HG03442 (cell line): Measurements from ENCODE around the gene ZIK1.

Experiments
- ATAC-seq: cut with Tn5 transposase; IDR thresholded peaks from one replicate; pipeline ENCODE4 v1.9.1; 2021; ENCODE audit warnings: mild to moderate bottlenecking, moderate library complexity; ENCODE audit not compliant: unreplicated experiment

ZIK1 gene

DNA sequence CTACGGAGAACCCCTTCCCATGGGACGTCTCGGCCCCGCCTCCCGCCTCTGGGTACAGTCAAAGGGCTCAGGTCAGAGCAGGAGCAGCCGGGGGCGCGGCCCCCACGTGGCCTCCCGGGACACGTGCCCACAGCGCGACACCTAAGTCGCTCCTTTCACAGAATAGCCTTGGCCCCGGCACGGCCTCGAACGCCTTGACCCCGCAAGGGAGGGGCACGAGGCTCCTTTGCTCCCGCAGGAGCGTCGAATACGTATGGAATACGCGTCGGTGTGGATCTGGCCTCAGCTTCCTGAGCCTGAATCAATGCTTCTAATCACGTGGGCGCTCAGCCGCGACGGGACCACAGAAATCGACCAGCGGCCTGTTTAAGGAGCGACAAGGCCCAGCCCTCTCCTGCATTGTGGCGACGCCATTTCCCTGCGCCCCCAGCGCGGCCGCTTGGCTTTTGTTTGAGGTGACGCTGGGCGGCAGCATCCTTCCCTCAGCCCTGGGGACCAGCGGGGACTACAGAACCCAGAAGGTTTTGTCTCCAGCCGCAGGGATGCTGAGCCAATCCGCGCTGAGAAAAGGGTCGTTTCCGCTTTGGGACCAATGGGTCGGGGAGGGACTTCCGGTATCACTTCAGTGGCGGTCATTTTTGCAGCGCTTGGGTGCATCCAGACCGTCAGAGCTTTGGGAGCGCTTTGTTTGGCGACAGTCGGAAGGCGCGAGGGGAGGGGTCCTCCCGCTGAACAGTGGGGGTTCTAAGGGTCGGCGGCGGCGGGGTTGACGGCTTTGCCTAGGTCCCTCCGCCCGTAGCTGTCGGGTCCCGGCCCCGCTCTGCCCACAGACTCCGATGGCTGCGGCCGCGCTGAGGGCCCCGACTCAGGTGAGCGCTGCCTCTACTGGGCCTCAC is at the start of gene ZIK1:
ZIK1 (plus strand) TSS at position 625 of the 896 bp plus-strand sequence; CDS start at position 837, 212 bp downstream.
- peak; percentile 79 for ATAC-seq

DNA sequence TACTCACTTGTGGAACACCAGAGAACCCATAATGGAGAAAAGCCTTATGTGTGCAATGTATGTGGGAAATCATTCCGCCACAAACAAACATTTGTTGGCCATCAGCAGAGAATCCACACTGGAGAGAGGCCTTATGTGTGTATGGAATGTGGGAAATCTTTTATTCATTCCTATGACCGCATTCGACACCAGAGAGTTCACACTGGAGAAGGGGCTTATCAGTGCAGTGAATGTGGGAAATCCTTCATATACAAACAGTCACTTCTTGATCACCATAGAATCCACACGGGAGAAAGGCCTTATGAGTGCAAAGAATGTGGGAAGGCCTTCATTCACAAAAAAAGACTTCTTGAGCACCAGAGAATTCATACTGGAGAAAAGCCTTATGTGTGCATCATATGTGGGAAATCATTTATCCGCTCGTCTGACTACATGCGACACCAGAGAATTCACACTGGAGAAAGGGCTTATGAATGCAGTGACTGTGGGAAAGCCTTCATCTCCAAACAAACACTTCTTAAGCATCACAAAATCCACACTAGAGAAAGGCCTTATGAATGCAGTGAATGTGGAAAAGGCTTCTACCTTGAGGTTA is 45.9 kb upstream of the ZIK1 start:
- ATAC-seq = no peak

DNA sequence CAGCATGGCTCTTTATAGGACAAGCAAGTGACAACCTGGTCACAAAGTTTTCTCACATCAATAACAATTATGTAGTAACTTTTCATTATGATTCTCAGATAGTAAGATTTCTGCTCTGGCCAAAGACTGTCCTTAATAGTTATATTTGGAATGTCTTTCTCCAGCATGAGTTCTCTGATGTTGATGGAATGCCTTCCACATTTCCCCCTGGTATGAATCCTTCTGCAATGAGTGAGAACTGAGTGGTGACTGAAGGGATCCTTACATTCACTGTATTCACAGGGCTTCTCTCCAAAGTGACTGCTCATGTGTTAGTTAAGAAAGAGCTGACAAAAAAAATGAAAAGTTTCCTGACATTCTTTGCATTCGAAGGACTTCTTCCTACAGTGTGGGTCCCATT is 37.4 kb upstream of the ZIK1 start:
- ATAC-seq = no peak

DNA sequence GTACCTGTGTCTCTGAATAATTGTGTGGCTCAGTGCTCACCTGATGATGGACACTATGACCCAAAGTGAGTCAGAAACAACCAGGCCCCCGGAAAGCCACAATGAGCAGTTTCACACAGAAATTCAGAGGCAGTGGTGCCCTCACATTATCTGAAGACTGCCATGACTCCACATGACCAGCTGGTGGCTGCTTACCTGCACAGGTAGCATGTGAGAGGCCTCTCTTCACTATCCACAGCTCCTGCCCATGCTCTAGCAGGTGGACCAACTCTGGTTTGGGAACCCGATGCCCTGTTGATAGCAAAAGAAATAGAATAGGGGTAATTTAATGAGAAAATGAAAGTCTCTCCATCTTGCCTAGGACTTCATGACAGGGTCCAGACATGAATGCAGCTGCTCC is 31.5 kb upstream of the ZIK1 start:
- ATAC-seq = no peak

DNA sequence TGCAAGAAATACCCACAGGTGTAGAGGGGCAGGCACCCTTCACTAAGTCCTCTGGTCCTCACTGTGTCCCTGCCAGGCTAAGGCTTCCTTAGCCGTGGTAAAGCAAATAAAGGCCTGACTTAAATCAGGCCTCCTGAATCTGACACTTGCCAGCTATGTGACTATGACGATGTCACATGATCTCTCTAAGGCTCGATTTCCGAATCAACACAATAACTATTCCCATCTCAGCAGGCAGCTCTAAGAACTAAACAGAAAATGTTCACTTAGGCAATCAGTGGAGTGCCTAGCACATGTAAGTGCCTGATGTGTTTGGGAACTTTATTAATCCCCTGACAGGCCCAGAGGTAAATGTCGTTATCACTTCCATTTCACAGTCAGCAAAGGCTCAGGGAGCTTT is 26.3 kb upstream of the ZIK1 start:
- ATAC-seq = no peak

DNA sequence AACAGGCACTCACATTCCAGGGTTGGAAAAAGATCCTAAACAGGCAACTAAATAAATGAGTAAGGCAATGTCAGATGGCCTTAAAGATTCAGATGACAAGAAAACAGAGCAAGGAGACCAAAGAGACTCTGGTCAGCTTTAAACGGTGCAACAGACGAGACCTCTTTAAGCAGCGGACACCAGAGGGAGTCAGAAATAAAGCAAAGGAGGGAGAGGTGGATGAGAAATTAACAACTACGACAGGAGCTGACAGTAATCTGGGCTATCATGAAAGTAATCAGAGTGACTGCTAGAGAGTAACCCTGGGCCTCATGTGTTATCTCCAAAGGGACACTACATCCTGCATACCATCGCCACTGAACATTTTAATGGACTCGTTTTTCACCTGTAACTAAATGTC is 25.4 kb upstream of the ZIK1 start:
- no peak for ATAC-seq

DNA sequence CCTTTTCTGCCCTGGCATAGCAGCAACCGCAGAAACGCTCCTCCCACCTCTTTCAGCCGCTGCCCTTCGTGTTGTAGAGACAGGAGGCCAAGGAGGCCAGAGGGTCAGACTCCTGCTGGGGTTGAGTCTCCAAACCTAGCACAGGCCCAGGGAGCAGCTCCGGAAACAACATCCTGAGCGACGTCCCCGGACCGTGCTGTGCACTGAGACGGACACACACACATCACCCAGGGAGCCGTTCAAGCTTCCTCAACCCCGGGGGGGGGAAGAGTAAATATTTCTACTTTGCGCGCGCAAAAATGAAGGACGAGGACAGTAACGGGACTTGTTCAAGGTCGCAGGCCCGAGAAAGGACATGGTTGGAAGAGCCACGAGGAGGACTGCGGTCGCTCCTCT is 24.9 kb upstream of the ZIK1 start:
- ATAC-seq = no peak

DNA sequence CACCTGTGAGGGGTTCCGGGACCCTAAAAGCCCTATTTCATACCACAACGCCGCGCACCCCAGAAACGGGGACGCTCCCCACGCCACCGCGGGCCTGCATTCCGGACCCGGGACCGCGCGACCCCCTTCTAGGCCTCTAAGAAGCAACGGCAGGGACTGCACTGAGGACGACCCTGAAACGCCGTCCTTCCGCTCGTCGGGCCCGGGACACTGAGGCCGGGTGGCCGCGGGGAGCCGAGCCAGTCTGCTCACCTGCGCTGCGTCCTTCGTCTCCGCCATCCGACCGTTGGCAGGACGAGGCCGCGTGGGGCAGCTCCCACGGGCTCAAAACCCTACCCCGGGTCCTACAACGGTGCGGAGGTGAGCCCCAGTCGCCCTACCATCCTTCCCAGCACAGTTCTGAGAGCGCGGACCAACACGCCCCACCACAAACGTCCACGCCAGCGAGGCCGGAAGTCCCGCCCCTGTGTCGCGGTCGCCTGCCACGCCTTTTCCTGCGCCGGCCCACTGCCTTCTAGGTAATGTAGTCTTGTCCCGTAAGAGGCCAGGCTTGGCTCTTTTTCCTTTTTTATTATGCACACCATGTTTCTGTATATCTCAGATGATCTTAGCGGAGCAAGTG is 24.4 kb upstream of the ZIK1 start, which contains the start of gene ZNF550:
ZNF550 (minus strand) TSS at position 460 of the 622 bp plus-strand sequence; CDS start at position 279, 181 bp downstream.
- ATAC-seq = peak; percentile 95

DNA sequence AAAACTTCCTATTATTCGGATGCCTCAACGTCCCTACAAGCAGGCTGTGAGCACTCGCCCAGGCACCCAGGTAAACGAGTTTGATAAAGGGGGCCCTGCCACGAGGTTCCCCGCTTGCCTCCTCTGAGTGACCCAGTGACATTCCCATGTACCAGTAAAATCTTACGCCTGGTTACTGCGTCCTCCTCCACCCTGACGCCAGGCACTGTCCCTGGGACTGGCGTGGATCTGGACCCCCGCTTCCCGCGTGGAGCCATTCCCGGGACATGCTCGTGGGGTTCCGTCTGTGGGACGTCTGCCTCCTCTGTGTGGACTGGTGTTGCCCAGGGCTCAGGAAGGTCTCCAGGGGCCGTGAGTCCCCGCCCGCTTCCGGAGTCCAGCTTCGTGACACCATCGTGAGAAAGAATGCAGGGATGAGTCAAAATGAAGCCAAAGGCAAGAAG is 23.9 kb upstream of the ZIK1 start:
- ATAC-seq = no peak

DNA sequence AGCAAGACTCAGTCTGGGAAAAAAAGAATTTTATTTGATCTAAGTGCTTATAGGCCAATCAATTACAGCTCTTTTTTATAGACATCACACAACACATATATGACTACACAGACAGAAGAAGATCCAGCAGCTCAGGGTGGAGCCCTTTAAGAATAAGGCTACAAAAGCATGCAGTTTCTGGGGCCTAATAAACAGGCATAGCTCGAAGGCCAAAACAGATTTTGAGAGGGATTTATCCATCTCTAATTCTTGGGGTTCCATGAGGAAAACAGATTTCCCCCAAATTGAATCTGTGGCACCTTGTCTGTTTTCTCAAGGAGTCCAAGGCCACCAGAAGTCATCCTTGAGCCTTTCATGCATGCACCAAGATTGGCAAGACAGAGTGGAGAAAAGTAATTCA is 20.4 kb upstream of the ZIK1 start:
- no peak for ATAC-seq

DNA sequence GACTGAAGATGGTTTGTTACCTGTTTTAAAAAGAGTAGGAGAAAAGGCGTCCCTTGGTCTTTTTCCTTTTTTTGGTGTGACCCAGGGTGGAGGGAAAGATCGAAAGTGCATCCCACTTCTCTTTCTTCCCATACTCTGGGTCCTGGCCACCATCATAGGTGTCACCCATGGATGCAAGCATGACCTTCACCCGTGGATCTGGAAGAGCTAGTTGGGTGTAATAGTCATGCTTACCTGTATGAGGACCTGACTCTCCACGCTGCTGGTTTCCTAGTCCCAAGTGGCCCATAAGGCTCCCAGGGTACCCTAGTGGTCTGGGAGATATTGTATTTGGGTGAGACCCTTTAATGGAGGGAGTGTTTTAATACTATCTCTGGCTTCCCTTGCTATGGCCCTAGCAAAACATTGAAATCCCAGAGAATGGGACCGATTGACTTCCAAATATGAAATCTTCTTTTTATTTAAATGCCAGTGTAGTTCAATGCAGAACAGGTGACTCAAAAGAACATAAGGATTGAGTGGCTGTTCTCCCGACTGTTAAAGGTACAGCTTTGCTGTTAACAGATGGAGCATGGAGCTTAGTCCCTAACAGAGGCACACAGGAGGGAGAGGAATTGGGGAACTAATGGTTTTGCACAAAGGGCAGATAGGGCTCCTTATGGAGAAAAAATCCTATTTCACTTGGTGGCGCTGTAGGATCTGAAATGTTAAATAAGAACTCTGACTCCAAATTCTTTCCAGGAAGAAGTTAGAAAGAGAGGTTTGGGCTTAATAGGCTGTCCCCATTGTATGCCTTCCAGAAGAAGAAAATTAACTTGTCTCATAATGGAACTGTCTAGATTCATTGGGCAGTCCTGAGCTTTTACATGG is 17.3 kb upstream of the ZIK1 start:
- ATAC-seq = no peak

DNA sequence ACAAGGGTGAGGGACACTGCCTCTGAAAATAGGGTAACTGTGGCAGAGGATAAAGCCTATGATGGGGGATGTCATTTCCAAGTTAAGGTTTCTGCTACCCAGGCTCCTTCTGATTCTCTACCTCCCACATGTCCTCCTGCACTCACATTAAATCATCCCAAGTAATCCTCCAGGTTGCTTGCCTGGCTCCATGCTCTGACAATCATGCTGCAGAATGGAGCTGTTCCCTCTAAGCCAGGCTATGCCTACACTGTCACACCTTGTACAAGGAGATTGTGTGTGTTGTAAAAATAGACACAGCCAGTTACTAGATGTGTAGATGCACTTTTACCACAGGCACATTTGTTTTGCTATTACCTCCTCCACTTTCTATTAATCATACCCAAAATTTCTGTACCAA is 13.2 kb upstream of the ZIK1 start:
- ATAC-seq = no peak

DNA sequence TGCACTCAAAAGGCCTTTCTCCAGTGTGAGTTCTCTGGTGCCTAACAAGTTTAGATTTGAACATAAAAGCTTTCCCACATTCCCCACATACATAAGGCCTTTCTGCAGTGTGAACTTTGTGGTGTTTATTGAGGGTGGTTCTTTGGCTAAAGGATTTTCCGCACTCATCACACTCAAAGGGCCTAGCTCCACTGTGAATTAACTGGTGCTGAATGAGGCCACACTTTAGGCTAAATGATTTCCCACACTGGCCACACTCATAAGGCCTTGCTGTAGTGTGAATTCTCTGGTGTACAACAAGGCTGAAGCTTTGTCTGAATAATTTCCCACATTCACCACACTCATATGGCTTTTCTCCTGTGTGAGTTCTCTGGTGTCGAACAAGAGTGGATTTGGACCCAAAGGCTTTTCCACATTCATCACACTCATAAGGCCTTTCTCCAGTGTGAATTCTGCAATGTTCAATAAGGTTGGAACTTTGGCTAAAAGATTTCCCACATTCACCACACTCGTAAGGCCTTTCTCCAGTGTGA is 11.5 kb upstream of the ZIK1 start:
- ATAC-seq = no peak

DNA sequence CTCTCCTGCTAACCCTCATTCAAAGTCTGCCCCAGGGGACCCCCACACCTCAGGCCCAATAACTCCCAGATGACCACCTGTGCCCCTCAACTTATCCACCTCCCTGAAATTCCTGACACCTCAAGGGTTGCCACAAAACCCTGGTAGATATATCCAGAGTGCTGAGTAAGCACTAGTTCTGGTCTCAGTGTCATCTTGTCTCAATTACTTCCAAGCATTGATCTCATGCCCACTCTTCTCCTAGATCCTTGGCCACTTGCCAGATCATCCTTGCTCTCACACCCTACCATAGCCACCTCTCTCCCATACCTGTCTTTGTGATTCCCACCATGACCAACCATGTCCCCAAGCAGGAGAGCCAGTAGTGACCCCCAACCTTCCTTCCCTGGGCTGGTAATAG is 7.3 kb upstream of the ZIK1 start:
- ATAC-seq = no peak

DNA sequence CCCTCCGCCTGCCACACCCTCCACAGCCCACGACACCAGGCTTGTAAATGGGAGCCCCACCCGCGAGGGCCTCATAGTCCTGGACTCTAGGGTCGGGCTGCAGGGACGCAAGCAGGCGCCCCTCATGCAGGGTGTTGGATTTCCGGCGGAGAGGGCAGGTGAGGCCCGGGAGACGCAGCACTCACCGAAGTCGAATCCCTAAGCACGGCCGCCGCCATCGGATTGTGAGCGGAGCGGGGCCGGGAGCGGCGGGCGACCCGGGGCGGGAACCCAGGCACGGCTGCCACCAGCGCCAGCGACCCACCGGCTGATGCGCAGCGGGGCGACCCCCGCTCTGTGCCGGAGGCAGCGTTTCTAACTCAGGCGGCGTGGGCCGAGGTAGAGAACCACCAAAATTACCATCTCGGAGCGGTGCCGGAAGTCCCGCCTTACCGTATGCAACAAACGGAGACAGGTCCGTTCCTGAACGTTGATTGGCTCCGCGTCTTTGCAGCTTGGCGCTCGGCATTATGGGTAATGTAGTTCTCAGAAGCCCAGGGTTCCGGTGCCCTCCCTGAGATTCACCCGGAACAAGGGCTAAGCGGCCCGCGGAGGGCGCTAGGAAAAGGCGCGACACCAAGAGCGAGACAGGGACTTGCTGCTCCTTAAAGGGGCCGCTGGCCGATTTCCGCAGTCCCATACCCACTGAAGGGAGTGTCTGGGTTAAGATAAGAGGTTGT is 5.3 kb upstream of the ZIK1 start, which contains the start of gene ZNF416:
ZNF416 (minus strand) TSS at position 425 of the 719 bp plus-strand sequence; CDS start at position 218, 207 bp downstream.
- ATAC-seq = peak; percentile 87

DNA sequence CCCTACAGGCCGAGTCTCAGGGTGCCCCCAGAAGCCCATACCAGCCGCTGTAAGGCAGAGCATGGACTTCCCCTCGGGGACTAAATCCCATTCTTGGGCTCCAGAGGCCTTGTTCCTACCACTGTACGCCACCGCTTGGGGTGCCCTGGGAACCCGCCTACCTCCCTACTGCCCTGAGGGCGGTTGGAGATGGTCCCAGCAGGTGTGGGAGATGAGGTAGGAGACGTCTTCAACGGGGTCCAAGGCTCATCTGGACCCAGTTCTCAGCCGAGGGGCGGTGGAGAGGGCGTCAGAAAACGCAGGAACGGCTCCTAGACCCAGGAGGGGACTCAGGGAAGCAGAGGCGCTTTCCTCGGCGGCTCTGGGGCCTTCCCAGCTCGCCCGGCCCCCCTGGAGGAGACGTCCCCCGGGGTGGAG is 833 bp upstream of the ZIK1 start:
- ATAC-seq = no peak

DNA sequence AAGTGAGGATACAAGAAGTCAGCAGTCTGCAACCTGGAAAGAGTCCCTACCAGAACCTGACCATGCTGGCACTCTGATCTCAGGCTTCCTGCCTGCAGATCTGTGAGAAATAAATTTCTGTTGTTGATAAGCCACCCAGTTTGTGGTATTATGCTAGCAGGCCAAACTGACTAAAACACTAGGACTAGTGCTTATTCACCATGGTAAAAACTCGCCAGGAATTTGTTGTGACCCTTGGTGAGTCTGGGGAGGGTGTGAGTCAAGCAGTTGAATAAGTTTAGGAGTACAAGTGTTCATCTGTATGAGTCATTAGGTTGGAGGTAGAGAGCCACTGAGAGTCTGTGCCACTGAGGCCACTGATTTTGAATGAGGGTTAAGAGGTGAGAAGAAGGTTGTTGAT is 3.6 kb downstream of the ZIK1 start:
- no peak for ATAC-seq

DNA sequence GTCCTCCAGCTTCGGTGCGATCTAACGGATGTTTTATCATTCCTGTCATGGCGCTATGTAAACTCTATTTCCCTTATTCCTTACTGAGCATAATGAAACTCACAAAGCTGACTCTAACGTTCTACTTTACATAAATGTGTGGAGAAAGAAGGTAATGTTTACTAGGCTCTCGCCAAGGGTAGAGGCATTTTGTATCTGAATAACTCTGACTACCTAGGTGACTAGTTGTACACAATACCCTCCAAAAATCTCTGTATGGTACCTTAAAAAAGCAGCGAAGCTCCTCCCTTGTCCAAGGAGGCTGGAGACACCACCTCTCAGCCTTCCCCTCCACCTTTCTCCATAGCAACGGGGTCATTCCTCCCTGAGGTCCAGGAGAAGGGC is 15.4 kb downstream of the ZIK1 start:
- ATAC-seq = peak; percentile 21

DNA sequence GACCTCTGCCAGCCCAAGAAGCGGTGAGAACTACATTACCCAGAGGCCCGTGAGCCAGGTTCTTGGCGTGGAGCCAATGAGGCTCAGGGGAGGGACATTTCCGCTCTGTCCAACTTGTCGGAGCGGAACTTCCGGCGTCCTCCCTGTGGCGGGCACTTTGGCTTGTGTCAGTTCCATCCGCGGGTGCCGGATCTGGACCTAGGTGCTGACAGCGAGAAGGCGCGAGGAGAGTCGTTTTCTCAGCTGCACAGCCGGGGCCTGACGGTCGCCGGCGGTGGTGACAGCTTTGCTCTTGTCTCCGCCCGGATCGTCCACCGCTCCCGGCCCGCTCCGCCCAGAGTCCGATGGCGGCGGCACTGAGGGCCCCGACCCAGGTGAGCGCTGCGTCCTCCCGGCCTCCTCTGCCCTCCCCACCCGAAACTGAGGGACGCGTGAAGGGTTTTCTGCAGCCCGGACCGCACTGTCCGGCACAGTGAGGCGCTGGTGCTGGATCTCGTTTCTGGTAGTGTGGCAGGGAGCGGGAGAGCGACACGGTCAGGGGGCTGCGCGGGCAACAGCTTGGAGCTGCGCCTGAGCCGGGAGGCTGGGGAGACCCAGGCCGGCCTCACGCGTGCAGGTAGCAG is 15.9 kb downstream of the ZIK1 start, which contains the start of gene ZNF530:
ZNF530 (plus strand) TSS at position 125 of the 623 bp plus-strand sequence. CDS start 4,461 bp downstream, outside the sequence.
- peak; percentile 96 for ATAC-seq
